CD4-positive, CD25-positive, alpha-beta regulatory T cell (primary cell): ENCODE data around the gene RCL1. TPM values are rescaled to one million over a fixed set of nuclear protein-coding genes. Genes with fewer than 3 reads are reported as not detected.

Experiments
- ATAC-seq, 2 donors: fragments of 150-1000 bp; cut with Tn5 transposase; one replicate each; pipeline ENCODE4 v1.10.0; 2021; ENCODE audit warnings: low read depth in 2 of 2, moderate number of reproducible peaks in 2 of 2, moderate library complexity in 1 of 2
- DNase-seq, 3 donors: peaks; one replicate each; pipeline versions ENCODE4 v3.0.0 to v3.0.0-alpha.2; 2012 to 2022; ENCODE audit warnings: mixed read lengths in 1 of 3
- H3K27ac ChIP-seq: one replicate; pipeline ENCODE4 v1.7.0; 2013; ENCODE audit warnings: mild to moderate bottlenecking, low read length; ENCODE audit not compliant: insufficient read depth, poor library complexity, severe bottlenecking
- H3K27me3 ChIP-seq: one replicate; pipeline ENCODE4 v1.7.0; 2013; ENCODE audit warnings: low read length; ENCODE audit not compliant: control insufficient read depth, insufficient read depth
- H3K36me3 ChIP-seq: one replicate; pipeline ENCODE4 v1.7.0; 2013; ENCODE audit warnings: mild to moderate bottlenecking, low read length, moderate library complexity; ENCODE audit not compliant: control insufficient read depth, insufficient read depth
- H3K4me1 ChIP-seq: 2 replicates; pipeline ENCODE4 v1.7.0; 2013; ENCODE audit warnings: mild to moderate bottlenecking, low read length; ENCODE audit not compliant: insufficient read depth, control insufficient read depth, poor library complexity, severe bottlenecking
- H3K4me3 ChIP-seq: one replicate; pipeline ENCODE4 v1.7.0; 2013; ENCODE audit warnings: low read depth, mild to moderate bottlenecking, low read length, moderate library complexity
- H3K9me3 ChIP-seq, 2 experiments: 1 replicate in 1 of 2; 2 replicates in 1 of 2; pipeline ENCODE4 v1.7.0; 2013; ENCODE audit warnings: low read length in 2 of 2, mild to moderate bottlenecking in 1 of 2, moderate library complexity in 1 of 2; ENCODE audit not compliant: control insufficient read depth in 2 of 2
- H3K27ac Mint-ChIP-seq, 3 donors: one replicate each; pipeline ENCODE4 v1.8.0; 2020 to 2022; ENCODE audit warnings: mild to moderate bottlenecking in 3 of 3, mixed read lengths in 3 of 3, moderate library complexity in 2 of 3
- H3K27me3 Mint-ChIP-seq: one replicate; pipeline ENCODE4 v1.8.0; 2022; ENCODE audit warnings: mild to moderate bottlenecking, mixed read lengths
- H3K36me3 Mint-ChIP-seq: one replicate; pipeline ENCODE4 v1.8.0; 2020; ENCODE audit warnings: mixed read lengths
- H3K4me1 Mint-ChIP-seq, 4 donors: one replicate each; pipeline ENCODE4 v1.8.0; 2020 to 2022; ENCODE audit warnings: mixed read lengths in 4 of 4, mild to moderate bottlenecking in 1 of 4
- H3K4me3 Mint-ChIP-seq, 4 donors: one replicate each; pipeline ENCODE4 v1.8.0; 2020 to 2022; ENCODE audit warnings: mild to moderate bottlenecking in 4 of 4, mixed read lengths in 4 of 4, moderate library complexity in 3 of 4
- H3K9me3 Mint-ChIP-seq, 7 donors: one replicate each; pipeline ENCODE4 v1.8.0; 2020 to 2022; ENCODE audit warnings: mixed read lengths in 7 of 7, mild to moderate bottlenecking in 3 of 7, moderate library complexity in 2 of 7
- polyA plus RNA-seq, 4 donors: library from polyadenylated mRNA; unstranded; fragments of 300-500 nt; fragmentation: Illumina TruSeq; gene quantifications; one replicate each; pipeline ENCODE4 v1.2.3, GENCODE V29; 2021
- total RNA-seq: library from RNA; stranded (reverse); gene quantifications from one replicate; pipeline ENCODE4 v1.2.3, GENCODE V29; 2022

RCL1 gene
- total and polyA plus RNA-seq, 5 donors from 2014 or later = 13.3 to 27.9 (median 15.4) TPM

DNA sequence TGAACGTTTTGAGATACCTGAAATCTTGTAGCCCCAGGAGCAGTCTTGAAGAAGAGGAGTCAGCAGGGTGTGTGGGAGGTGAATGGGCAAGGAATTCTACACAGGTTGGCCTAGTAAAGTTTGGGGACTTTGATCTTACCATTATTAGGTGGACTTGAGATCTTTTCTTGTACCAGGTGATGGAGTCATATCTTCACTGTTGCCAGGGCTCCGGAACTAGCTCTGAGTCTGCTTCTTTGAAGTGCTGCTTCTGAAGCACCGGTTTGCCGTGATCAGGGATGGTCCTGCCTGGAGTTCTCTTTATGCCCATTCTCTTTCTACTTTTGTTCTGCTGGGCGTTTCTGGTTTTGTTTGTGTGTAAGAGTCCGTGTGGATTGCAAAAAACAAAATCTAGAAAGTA lies 27.4 kb downstream of the RCL1 start:
- H3K27me3 ChIP-seq = no peaks in the 10 kb centered on the region
- Mint-ChIP-seq H3K4me1 (peaks cover 27 to 40% (median 30%) of the 10 kb centered on the region in 4 donors), H3K4me3 (no peak overlapping the region)

DNA sequence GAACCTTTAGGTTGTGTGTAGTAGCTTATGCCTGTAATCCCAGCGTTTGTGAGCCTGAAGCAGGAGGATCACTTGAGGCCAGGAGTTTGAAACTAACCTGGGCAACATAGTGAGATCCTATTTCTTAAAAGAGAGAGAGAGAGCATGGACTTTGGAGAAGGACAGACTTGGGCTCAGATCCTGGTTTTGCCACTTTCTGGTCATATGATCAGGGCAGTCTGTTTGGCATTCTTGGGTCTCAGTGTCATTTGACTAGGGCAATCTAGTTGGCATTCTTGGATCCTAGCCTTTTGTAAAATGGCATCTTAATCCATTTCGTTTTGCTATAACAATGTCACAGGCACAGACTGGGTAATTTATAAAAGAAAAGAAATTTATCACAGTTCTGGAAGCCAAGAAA lies 28.4 kb downstream of the RCL1 start:
- H3K27me3 Mint-ChIP-seq = no peaks in the 10 kb centered on the region
- H3K27ac Mint-ChIP-seq = no peak overlapping the region
- no peak overlapping the region for H3K27ac ChIP-seq
- peaks cover 14% of the 10 kb centered on the region for H3K36me3 Mint-ChIP-seq
- ATAC-seq = no peak
- H3K4me3 ChIP-seq = no peak overlapping the region
- H3K4me1 Mint-ChIP-seq = peaks cover 19 to 31% (median 28%) of the 10 kb centered on the region in 4 donors
- H3K9me3 Mint-ChIP-seq = no peaks in the 10 kb centered on the region
- peaks cover under 1% of the 10 kb centered on the region for H3K36me3 ChIP-seq
- DNase-seq = no peak
- peaks cover 3% of the 10 kb centered on the region for H3K4me1 ChIP-seq
- no peak overlapping the region for H3K4me3 Mint-ChIP-seq
- no peaks in the 10 kb centered on the region for H3K9me3 ChIP-seq
- H3K27me3 ChIP-seq = no peaks in the 10 kb centered on the region

More for the DNA sequence above, 27.4 kb downstream of the RCL1 start:
- Mint-ChIP-seq H3K27me3 (no peaks in the 10 kb centered on the region), H3K27ac (no peak overlapping the region), H3K9me3 (peaks cover 0 to under 1% (median 0%) of the 10 kb centered on the region in 7 donors), H3K36me3 (peaks cover 11% of the 10 kb centered on the region)
- H3K4me3 ChIP-seq = no peak overlapping the region
- no peak for ATAC-seq
- no peaks in the 10 kb centered on the region for H3K36me3 ChIP-seq
- no peaks in the 10 kb centered on the region for H3K9me3 ChIP-seq
- no peak for DNase-seq
- H3K4me1 ChIP-seq = peaks cover 3% of the 10 kb centered on the region
- no peak overlapping the region for H3K27ac ChIP-seq

DNA sequence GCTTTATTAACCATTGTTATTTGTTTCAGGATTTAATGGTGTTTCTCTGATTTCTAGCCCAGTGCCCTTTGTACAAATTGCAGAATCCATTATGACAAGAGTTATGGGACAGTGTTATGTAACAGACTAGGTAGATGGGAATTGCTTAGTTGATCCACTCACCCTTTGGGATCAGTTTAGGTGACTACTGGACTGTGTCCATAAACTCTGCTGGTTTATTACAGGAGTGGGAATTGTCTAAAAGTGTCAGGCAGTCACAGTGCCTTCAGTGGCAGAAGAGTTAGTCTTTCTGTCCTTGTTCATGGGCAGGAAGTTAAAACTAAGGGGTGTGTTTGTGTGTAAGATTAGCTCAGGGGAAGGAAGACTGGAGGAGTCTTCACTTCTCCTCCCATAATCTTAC lies 29.3 kb downstream of the RCL1 start:
- Histone ChIP-seq H3K4me1 (peaks cover 3% of the 10 kb centered on the region), H3K27me3 (no peaks in the 10 kb centered on the region), H3K27ac (no peak overlapping the region), H3K4me3 (no peak overlapping the region), H3K36me3 (peaks cover 9% of the 10 kb centered on the region), H3K9me3 (no peaks in the 10 kb centered on the region)
- H3K4me1 Mint-ChIP-seq = peaks cover 19 to 30% (median 27%) of the 10 kb centered on the region in 4 donors
- peaks cover 18% of the 10 kb centered on the region for H3K36me3 Mint-ChIP-seq
- peak overlapping the region in 1 of 3 donors; percentile 57 for H3K27ac Mint-ChIP-seq
- H3K4me3 Mint-ChIP-seq = no peak overlapping the region
- ATAC-seq (no peak), DNase-seq (peak in 1 of 3 donors; percentile 25)
- H3K27me3 Mint-ChIP-seq = peaks cover under 1% of the 10 kb centered on the region
- no peaks in the 10 kb centered on the region for H3K9me3 Mint-ChIP-seq

DNA sequence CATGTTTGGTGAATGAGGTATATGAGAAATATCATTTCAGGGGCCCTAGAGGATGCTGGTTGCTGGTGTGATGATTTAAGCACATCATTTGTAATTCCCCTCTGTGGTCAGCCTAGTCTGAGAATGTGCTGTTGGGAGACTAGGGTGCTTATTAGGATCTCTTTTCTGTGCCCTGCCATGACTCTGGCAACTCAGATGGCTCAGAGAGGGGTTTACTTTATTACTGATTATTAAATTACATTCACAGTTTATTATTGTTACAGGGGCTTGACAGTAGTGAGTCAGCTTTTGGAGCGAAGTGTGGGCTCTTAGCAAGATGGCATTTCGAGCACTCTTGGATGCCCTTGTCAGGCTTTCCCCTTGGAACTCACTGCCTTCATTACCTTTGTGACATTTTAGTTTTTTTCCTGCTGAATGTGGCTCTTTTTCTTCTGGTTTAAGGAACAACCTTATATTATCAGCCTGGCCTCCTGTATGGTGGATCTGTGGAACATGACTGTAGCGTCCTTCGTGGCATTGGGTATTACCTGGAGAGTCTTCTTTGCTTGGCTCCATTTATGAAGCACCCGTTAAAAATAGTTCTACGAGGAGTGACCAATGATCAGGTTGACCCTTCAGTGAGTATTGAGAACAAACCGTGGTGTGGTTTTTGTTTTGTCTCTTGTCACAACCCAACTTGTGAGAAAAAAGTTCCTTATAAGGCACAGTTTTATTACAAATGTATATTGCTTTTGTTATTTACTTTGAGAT lies 33.8 kb downstream of the RCL1 start:
- Histone ChIP-seq H3K27ac (no peak overlapping the region), H3K4me1 (peaks cover 3% of the 10 kb centered on the region), H3K9me3 (no peaks in the 10 kb centered on the region), H3K36me3 (peaks cover 11% of the 10 kb centered on the region), H3K27me3 (no peaks in the 10 kb centered on the region), H3K4me3 (no peak overlapping the region)
- DNase-seq (no peak), ATAC-seq (no peak)
- Mint-ChIP-seq H3K4me1 (peaks cover 18 to 23% (median 20%) of the 10 kb centered on the region in 4 donors), H3K27me3 (peaks cover 4% of the 10 kb centered on the region), H3K4me3 (no peak overlapping the region), H3K9me3 (no peaks in the 10 kb centered on the region), H3K36me3 (peaks cover 21% of the 10 kb centered on the region), H3K27ac (peak overlapping the region in 1 of 3 donors; percentile 64)

DNA sequence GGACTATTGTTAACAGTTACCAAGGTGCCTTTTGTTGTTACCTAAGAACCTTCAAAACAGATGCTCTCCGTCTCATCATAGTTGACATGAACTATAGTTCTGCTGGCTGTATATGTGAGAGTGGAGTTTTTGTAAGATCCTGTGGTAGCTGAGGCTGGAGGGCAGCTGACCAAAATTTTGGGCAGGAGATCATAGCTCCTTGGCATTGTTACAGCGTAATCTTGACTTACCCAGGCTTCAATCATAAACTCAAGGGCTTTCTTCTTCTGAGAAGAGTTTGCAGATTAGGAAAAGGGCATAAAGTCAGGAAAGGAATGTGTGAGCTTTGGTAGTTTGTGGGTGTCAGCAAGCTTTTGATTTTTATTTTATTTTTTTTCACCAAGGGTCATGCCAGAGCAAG lies 34.5 kb downstream of the RCL1 start:
- H3K4me1 ChIP-seq = peaks cover 3% of the 10 kb centered on the region
- H3K9me3 ChIP-seq = no peaks in the 10 kb centered on the region
- peaks cover 4% of the 10 kb centered on the region for H3K27me3 Mint-ChIP-seq
- peaks cover 13% of the 10 kb centered on the region for H3K36me3 ChIP-seq
- peaks cover 15 to 19% (median 16%) of the 10 kb centered on the region in 4 donors for H3K4me1 Mint-ChIP-seq
- no peak overlapping the region for H3K27ac ChIP-seq
- H3K4me3 ChIP-seq = no peak overlapping the region
- no peaks in the 10 kb centered on the region for H3K9me3 Mint-ChIP-seq
- no peak overlapping the region for H3K4me3 Mint-ChIP-seq
- H3K27ac Mint-ChIP-seq = no peak overlapping the region
- H3K27me3 ChIP-seq = no peaks in the 10 kb centered on the region
- peaks cover 27% of the 10 kb centered on the region for H3K36me3 Mint-ChIP-seq
- ATAC-seq = no peak
- no peak for DNase-seq

DNA sequence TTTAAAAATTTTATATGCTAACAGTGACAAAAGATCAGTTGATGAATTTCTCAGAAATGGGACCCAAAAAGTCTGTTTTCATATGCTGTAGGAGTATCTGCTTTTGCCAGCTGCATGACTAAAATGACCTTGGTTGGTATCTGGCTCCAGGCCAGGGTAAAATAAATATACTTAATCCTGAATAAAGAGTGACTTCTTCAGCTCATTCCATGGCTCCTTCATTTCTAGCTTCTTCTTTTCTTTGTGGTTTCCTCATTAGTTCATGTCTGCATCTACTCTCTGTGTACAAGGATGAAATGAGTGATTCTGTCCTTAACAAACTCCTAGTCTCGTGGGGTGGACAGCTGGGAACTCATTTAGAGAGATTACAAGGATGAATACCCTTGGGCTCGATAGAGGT lies 36.0 kb downstream of the RCL1 start:
- H3K27ac ChIP-seq = no peak overlapping the region
- H3K9me3 Mint-ChIP-seq = no peaks in the 10 kb centered on the region
- peaks cover 20% of the 10 kb centered on the region for H3K36me3 ChIP-seq
- ATAC-seq (no peak), DNase-seq (no peak)
- no peaks in the 10 kb centered on the region for H3K27me3 ChIP-seq
- no peaks in the 10 kb centered on the region for H3K9me3 ChIP-seq
- H3K4me3 ChIP-seq = no peak overlapping the region
- H3K4me3 Mint-ChIP-seq = no peak overlapping the region
- H3K36me3 Mint-ChIP-seq = peaks cover 40% of the 10 kb centered on the region
- peaks cover 4% of the 10 kb centered on the region for H3K27me3 Mint-ChIP-seq
- no peaks in the 10 kb centered on the region for H3K4me1 ChIP-seq
- H3K27ac Mint-ChIP-seq = no peak overlapping the region
- peaks cover 11 to 24% (median 13%) of the 10 kb centered on the region in 4 donors for H3K4me1 Mint-ChIP-seq

DNA sequence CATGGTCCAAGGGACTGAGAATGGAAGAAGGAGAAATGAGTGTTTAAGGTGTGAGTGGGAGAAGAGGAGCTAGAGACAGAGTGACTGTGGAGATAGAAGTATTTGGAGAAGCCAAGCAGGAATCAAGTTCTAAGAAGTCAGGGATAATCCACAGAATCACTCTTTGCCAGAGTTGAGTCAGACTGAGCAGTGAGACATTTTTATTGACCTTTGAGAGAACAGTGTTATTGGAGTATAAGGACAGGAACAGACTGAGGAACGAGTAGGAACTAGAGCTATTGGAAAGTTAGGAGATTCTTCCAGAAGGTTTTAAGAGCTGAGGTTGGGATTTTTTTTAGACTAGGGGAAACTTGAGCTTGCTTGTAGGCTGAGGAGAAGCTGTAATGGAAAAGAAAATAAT lies 37.2 kb downstream of the RCL1 start:
- no peak overlapping the region for H3K4me3 Mint-ChIP-seq
- H3K27ac Mint-ChIP-seq = no peak overlapping the region
- peaks cover 4 to 27% (median 12%) of the 10 kb centered on the region in 4 donors for H3K4me1 Mint-ChIP-seq
- H3K27ac ChIP-seq = no peak overlapping the region
- H3K4me3 ChIP-seq = no peak overlapping the region
- H3K4me1 ChIP-seq = no peaks in the 10 kb centered on the region
- no peaks in the 10 kb centered on the region for H3K27me3 ChIP-seq
- H3K9me3 Mint-ChIP-seq = no peaks in the 10 kb centered on the region
- peaks cover 22% of the 10 kb centered on the region for H3K36me3 ChIP-seq
- DNase-seq (no peak), ATAC-seq (no peak)
- peaks cover 42% of the 10 kb centered on the region for H3K36me3 Mint-ChIP-seq
- H3K27me3 Mint-ChIP-seq = peaks cover 4% of the 10 kb centered on the region
- H3K9me3 ChIP-seq = no peaks in the 10 kb centered on the region

DNA sequence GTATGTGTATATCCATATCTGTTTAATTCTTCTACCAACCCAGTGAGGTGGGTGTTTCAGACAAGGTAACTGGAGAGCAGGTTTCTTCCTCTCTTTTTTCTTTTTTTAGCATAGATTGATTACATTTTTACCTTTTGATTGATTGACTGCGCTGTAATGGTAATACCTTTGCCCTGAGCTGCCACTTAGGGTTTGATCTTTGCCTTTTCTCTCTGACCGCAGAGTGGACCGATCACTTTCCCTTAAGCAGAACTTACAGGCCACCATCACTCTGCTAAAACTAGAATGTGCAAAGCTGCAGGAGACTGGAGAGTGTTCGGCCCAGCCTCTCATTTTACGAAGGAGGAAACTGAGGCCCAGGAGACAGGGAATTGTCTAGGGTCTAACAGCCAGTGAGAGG lies 38.0 kb downstream of the RCL1 start:
- Mint-ChIP-seq H3K4me3 (no peak overlapping the region), H3K27ac (peak overlapping the region in 1 of 3 donors; percentile 35), H3K27me3 (peaks cover 4% of the 10 kb centered on the region), H3K4me1 (peaks cover 4 to 22% (median 12%) of the 10 kb centered on the region in 4 donors), H3K9me3 (no peaks in the 10 kb centered on the region), H3K36me3 (peaks cover 44% of the 10 kb centered on the region)
- Histone ChIP-seq H3K27me3 (no peaks in the 10 kb centered on the region), H3K4me3 (no peak overlapping the region), H3K36me3 (peaks cover 22% of the 10 kb centered on the region), H3K4me1 (no peaks in the 10 kb centered on the region), H3K9me3 (no peaks in the 10 kb centered on the region), H3K27ac (no peak overlapping the region)
- ATAC-seq (no peak), DNase-seq (no peak)
